ENCODE data around the gene ADAMTSL2.
A peak's percentile ranks its signal among the peaks of the same experiment; 100 is the strongest.

The ADAMTSL2 gene

GRCh38 chr9:133507246-133507965, 27.1 kb upstream of the ADAMTSL2 start:
- Histone ChIP-seq H3K4me1 (ENCODE audit: control insufficient read depth, insufficient read depth, low read length) (no peaks in the 10 kb centered on the region), H3K9ac (ENCODE audit: low read length) (no peak overlapping the region), H3K4me3 (ENCODE audit: low read length) (no peak overlapping the region), H3K27me3 (ENCODE audit: control insufficient read depth, insufficient read depth, low read length) (peaks cover 4% of the 10 kb centered on the region), H3K36me3 (ENCODE audit: control insufficient read depth, insufficient read depth, low read length) (no peaks in the 10 kb centered on the region), H3K27ac (ENCODE audit: low read depth, low read length) (no peak overlapping the region)

- Histone ChIP-seq H3K9ac (ENCODE audit: low read length) (no peak overlapping the region), H3K27ac (ENCODE audit: low read depth, low read length) (no peak overlapping the region), H3K36me3 (ENCODE audit: control insufficient read depth, insufficient read depth, low read length) (no peaks in the 10 kb centered on the region), H3K4me1 (ENCODE audit: control insufficient read depth, insufficient read depth, low read length) (no peaks in the 10 kb centered on the region), H3K4me3 (ENCODE audit: low read length) (no peak overlapping the region), H3K27me3 (ENCODE audit: control insufficient read depth, insufficient read depth, low read length) (peaks cover 4% of the 10 kb centered on the region)
Observed at GRCh38 chr9:133508046-133508445, 26.5 kb upstream of the ADAMTSL2 start.

GRCh38 chr9:133509179-133510083, 25.1 kb upstream of the ADAMTSL2 start:
- H3K9ac ChIP-seq (ENCODE audit: low read length) = no peak overlapping the region
- H3K4me1 ChIP-seq (ENCODE audit: control insufficient read depth, insufficient read depth, low read length) = no peaks in the 10 kb centered on the region
- H3K36me3 ChIP-seq (ENCODE audit: control insufficient read depth, insufficient read depth, low read length) = no peaks in the 10 kb centered on the region
- peaks cover 4% of the 10 kb centered on the region for H3K27me3 ChIP-seq (ENCODE audit: control insufficient read depth, insufficient read depth, low read length)
- H3K27ac ChIP-seq (ENCODE audit: low read depth, low read length) = no peak overlapping the region
- peak overlapping the region; percentile 27 for H3K4me3 ChIP-seq (ENCODE audit: low read length)

GRCh38 chr9:133510926-133511505, 23.5 kb upstream of the ADAMTSL2 start:
- Histone ChIP-seq H3K27ac (ENCODE audit: low read depth, low read length) (no peak overlapping the region), H3K9ac (ENCODE audit: low read length) (no peak overlapping the region), H3K4me3 (ENCODE audit: low read length) (no peak overlapping the region), H3K36me3 (ENCODE audit: control insufficient read depth, insufficient read depth, low read length) (no peaks in the 10 kb centered on the region), H3K4me1 (ENCODE audit: control insufficient read depth, insufficient read depth, low read length) (no peaks in the 10 kb centered on the region), H3K27me3 (ENCODE audit: control insufficient read depth, insufficient read depth, low read length) (peaks cover 4% of the 10 kb centered on the region)

- no peaks in the 10 kb centered on the region for H3K4me1 ChIP-seq (ENCODE audit: control insufficient read depth, insufficient read depth, low read length)
- H3K9ac ChIP-seq (ENCODE audit: low read length) = no peak overlapping the region
- no peak overlapping the region for H3K4me3 ChIP-seq (ENCODE audit: low read length)
- H3K27me3 ChIP-seq (ENCODE audit: control insufficient read depth, insufficient read depth, low read length) = peaks cover 4% of the 10 kb centered on the region
- no peak overlapping the region for H3K27ac ChIP-seq (ENCODE audit: low read depth, low read length)
- H3K36me3 ChIP-seq (ENCODE audit: control insufficient read depth, insufficient read depth, low read length) = no peaks in the 10 kb centered on the region
Observed at GRCh38 chr9:133511607-133512006, 22.9 kb upstream of the ADAMTSL2 start.

- H3K4me3 ChIP-seq (ENCODE audit: low read length) = no peak overlapping the region
- peaks cover 4% of the 10 kb centered on the region for H3K27me3 ChIP-seq (ENCODE audit: control insufficient read depth, insufficient read depth, low read length)
- no peak overlapping the region for H3K9ac ChIP-seq (ENCODE audit: low read length)
- no peak overlapping the region for H3K27ac ChIP-seq (ENCODE audit: low read depth, low read length)
- no peaks in the 10 kb centered on the region for H3K4me1 ChIP-seq (ENCODE audit: control insufficient read depth, insufficient read depth, low read length)
- H3K36me3 ChIP-seq (ENCODE audit: control insufficient read depth, insufficient read depth, low read length) = no peaks in the 10 kb centered on the region
Observed at GRCh38 chr9:133512253-133513213, 22.0 kb upstream of the ADAMTSL2 start.

GRCh38 chr9:133513214-133514100, 21.0 kb upstream of the ADAMTSL2 start:
- H3K4me1 ChIP-seq (ENCODE audit: control insufficient read depth, insufficient read depth, low read length) = no peaks in the 10 kb centered on the region
- H3K27me3 ChIP-seq (ENCODE audit: control insufficient read depth, insufficient read depth, low read length) = peaks cover 4% of the 10 kb centered on the region
- no peak overlapping the region for H3K4me3 ChIP-seq (ENCODE audit: low read length)
- no peaks in the 10 kb centered on the region for H3K36me3 ChIP-seq (ENCODE audit: control insufficient read depth, insufficient read depth, low read length)
- H3K9ac ChIP-seq (ENCODE audit: low read length) = no peak overlapping the region
- no peak overlapping the region for H3K27ac ChIP-seq (ENCODE audit: low read depth, low read length)

GRCh38 chr9:133514460-133515239, 19.9 kb upstream of the ADAMTSL2 start:
- H3K4me1 ChIP-seq (ENCODE audit: control insufficient read depth, insufficient read depth, low read length) = no peaks in the 10 kb centered on the region
- no peak overlapping the region for H3K4me3 ChIP-seq (ENCODE audit: low read length)
- H3K9ac ChIP-seq (ENCODE audit: low read length) = no peak overlapping the region
- H3K27ac ChIP-seq (ENCODE audit: low read depth, low read length) = no peak overlapping the region
- H3K27me3 ChIP-seq (ENCODE audit: control insufficient read depth, insufficient read depth, low read length) = peaks cover 2% of the 10 kb centered on the region
- no peaks in the 10 kb centered on the region for H3K36me3 ChIP-seq (ENCODE audit: control insufficient read depth, insufficient read depth, low read length)

GRCh38 chr9:133515240-133515610, 19.3 kb upstream of the ADAMTSL2 start:
- Histone ChIP-seq H3K9ac (ENCODE audit: low read length) (no peak overlapping the region), H3K27ac (ENCODE audit: low read depth, low read length) (no peak overlapping the region), H3K4me1 (ENCODE audit: control insufficient read depth, insufficient read depth, low read length) (no peaks in the 10 kb centered on the region), H3K27me3 (ENCODE audit: control insufficient read depth, insufficient read depth, low read length) (no peaks in the 10 kb centered on the region), H3K4me3 (ENCODE audit: low read length) (no peak overlapping the region), H3K36me3 (ENCODE audit: control insufficient read depth, insufficient read depth, low read length) (no peaks in the 10 kb centered on the region)

GRCh38 chr9:133515615-133516255, 18.8 kb upstream of the ADAMTSL2 start:
- no peaks in the 10 kb centered on the region for H3K36me3 ChIP-seq (ENCODE audit: control insufficient read depth, insufficient read depth, low read length)
- no peak overlapping the region for H3K4me3 ChIP-seq (ENCODE audit: low read length)
- no peak overlapping the region for H3K27ac ChIP-seq (ENCODE audit: low read depth, low read length)
- no peaks in the 10 kb centered on the region for H3K4me1 ChIP-seq (ENCODE audit: control insufficient read depth, insufficient read depth, low read length)
- H3K27me3 ChIP-seq (ENCODE audit: control insufficient read depth, insufficient read depth, low read length) = no peaks in the 10 kb centered on the region
- H3K9ac ChIP-seq (ENCODE audit: low read length) = no peak overlapping the region
